ENCODE results near the gene RNASE8.

RNASE8 gene

GRCh38 chr14:21053184-21054122, 4.2 kb upstream of the RNASE8 start:
- TF ChIP-seq CTCF (IDR thresholded peaks at IDR 0.05; ENCODE audit: low read depth, low read length, missing control alignments), result no peak
- no peak overlapping the region for H3K27ac ChIP-seq
- DNase-seq, result no peak
- H3K4me3 ChIP-seq (ENCODE audit: low read depth, low read length), result no peak overlapping the region
- no peaks in the 10 kb centered on the region for H3K36me3 ChIP-seq (replicated peaks)
- no peaks in the 10 kb centered on the region for H3K27me3 ChIP-seq (replicated peaks)
- in situ Hi-C loops (cut with HindIII; ENCODE audit: low pct_ligation_motif_present, low sequenced_read_pairs), result no loop called here

- no peak for TF ChIP-seq CTCF (IDR thresholded peaks at IDR 0.05; ENCODE audit: low read depth, low read length, missing control alignments)
- H3K27me3 ChIP-seq (replicated peaks), result no peaks in the 10 kb centered on the region
- no peak overlapping the region for H3K4me3 ChIP-seq (ENCODE audit: low read depth, low read length)
- in situ Hi-C loops (cut with HindIII; ENCODE audit: low pct_ligation_motif_present, low sequenced_read_pairs), result no loop called here
- no peak for DNase-seq
- no peak overlapping the region for H3K27ac ChIP-seq
- no peaks in the 10 kb centered on the region for H3K36me3 ChIP-seq (replicated peaks)
These were observed 3.4 kb upstream of the RNASE8 start for GRCh38 chr14:21054123-21054767.

- TF ChIP-seq CTCF (IDR thresholded peaks at IDR 0.05; ENCODE audit: low read depth, low read length, missing control alignments), result no peak
- in situ Hi-C loops (cut with HindIII; ENCODE audit: low pct_ligation_motif_present, low sequenced_read_pairs), result no loop called here
- H3K4me3 ChIP-seq (ENCODE audit: low read depth, low read length), result no peak overlapping the region
- DNase-seq, result no peak
- H3K27ac ChIP-seq, result no peak overlapping the region
- no peaks in the 10 kb centered on the region for H3K27me3 ChIP-seq (replicated peaks)
- H3K36me3 ChIP-seq (replicated peaks), result no peaks in the 10 kb centered on the region
These were observed 2.9 kb upstream of the RNASE8 start for GRCh38 chr14:21054768-21055145.

GRCh38 chr14:21055432-21056117, 2.0 kb upstream of the RNASE8 start:
- no peak overlapping the region for H3K27ac ChIP-seq
- no peaks in the 10 kb centered on the region for H3K36me3 ChIP-seq (replicated peaks)
- no peak for DNase-seq
- H3K4me3 ChIP-seq (ENCODE audit: low read depth, low read length), result no peak overlapping the region
- no peaks in the 10 kb centered on the region for H3K27me3 ChIP-seq (replicated peaks)
- no peak for TF ChIP-seq CTCF (IDR thresholded peaks at IDR 0.05; ENCODE audit: low read depth, low read length, missing control alignments)
- in situ Hi-C loops (cut with HindIII; ENCODE audit: low pct_ligation_motif_present, low sequenced_read_pairs), result no loop called here

GRCh38 chr14:21056520-21057163, 980 bp upstream of the RNASE8 start:
- no peak overlapping the region for H3K27ac ChIP-seq
- no peak for TF ChIP-seq CTCF (IDR thresholded peaks at IDR 0.05; ENCODE audit: low read depth, low read length, missing control alignments)
- no peak overlapping the region for H3K4me3 ChIP-seq (ENCODE audit: low read depth, low read length)
- in situ Hi-C loops (cut with HindIII; ENCODE audit: low pct_ligation_motif_present, low sequenced_read_pairs), result no loop called here
- H3K27me3 ChIP-seq (replicated peaks), result no peaks in the 10 kb centered on the region
- DNase-seq, result no peak
- no peaks in the 10 kb centered on the region for H3K36me3 ChIP-seq (replicated peaks)

Measured in brain microvascular endothelial cell (primary cell).